Panc1 (cell line): ENCODE results near the gene EIF3L. TPM values are rescaled to one million over a fixed set of nuclear protein-coding genes. Genes with fewer than 3 reads are reported as not detected.

Source experiments
- ATAC-seq: fragments of 200-7000 bp; cut with Tn5 transposase; 2 replicates; pipeline ENCODE4 v1.9.1; 2020; ENCODE audit warnings: mild to moderate bottlenecking, moderate library complexity
- BruUV-seq: library from RNA; stranded (reverse); fragments of 400-500 nt; replicated peaks from 2 replicates; lab custom pipeline; 2021; lab: Mats Ljungman, UMichigan
- CTCF ChIA-PET: fragments of 300-600 bp; sonication (Branson Sonifier 250); formaldehyde crosslinking; loops from one replicate; lab custom pipeline; 2022; ENCODE audit warnings: antibody characterized with exemption; lab: Charles Lee
- POLR2A ChIA-PET: fragments of 300-600 bp; sonication (Branson Sonifier 250); formaldehyde crosslinking; loops from one replicate; lab custom pipeline; 2022; ENCODE audit warnings: antibody characterized with exemption; lab: Charles Lee
- DNase-seq: peaks from one replicate; pipeline ENCODE4 v3.0.0-alpha.2; 2010; ENCODE audit warnings: low read depth, low spot score
- H3K27ac ChIP-seq: 2 replicates; pipeline ENCODE4 v1.5.1; 2011; ENCODE audit warnings: mild to moderate bottlenecking, low read length, inconsistent platforms
- H3K27me3 ChIP-seq: fragments of 200-500 bp; sonication (Bioruptor generic); 2 replicates; pipeline ENCODE4 v1.6.0; 2014; ENCODE audit warnings: low read length, inconsistent platforms; ENCODE audit not compliant: control insufficient read depth, insufficient read depth
- H3K36me3 ChIP-seq: fragments of 200-500 bp; sonication (Bioruptor generic); 2 replicates; pipeline ENCODE4 v1.5.1; 2014; ENCODE audit warnings: inconsistent platforms, mild to moderate bottlenecking, low read length, moderate library complexity; ENCODE audit not compliant: control insufficient read depth, insufficient read depth
- H3K4me1 ChIP-seq: 2 replicates; pipeline ENCODE4 v1.5.1; 2011; ENCODE audit warnings: inconsistent platforms, mild to moderate bottlenecking, low read length, moderate library complexity; ENCODE audit not compliant: control insufficient read depth, insufficient read depth
- H3K4me3 ChIP-seq, 2 experiments: 2 replicates each; pipeline ENCODE4 v1.5.1; 2011 to 2012; ENCODE audit warnings: low read depth in 2 of 2, low read length in 2 of 2, mild to moderate bottlenecking in 2 of 2, inconsistent platforms in 1 of 2, moderate library complexity in 1 of 2
- H3K9me3 ChIP-seq: fragments of 200-500 bp; sonication (Bioruptor generic); 2 replicates; pipeline ENCODE4 v1.5.1; 2014; ENCODE audit warnings: low read depth, mild to moderate bottlenecking, inconsistent platforms, low read length, moderate library complexity; ENCODE audit not compliant: control insufficient read depth, insufficient read depth
- CTCF ChIP-seq: fragments of 450-650 bp; IDR thresholded peaks from 2 replicates; pipeline ENCODE4 v1.5.1; 2017; ENCODE audit warnings: mild to moderate bottlenecking
- POLR2AphosphoS5 ChIP-seq: IDR thresholded peaks from 2 replicates; pipeline ENCODE4 v1.6.1; 2012; ENCODE audit warnings: mild to moderate bottlenecking, low read depth, low read length, moderate library complexity
- REST ChIP-seq, 2 experiments: IDR thresholded peaks; 2 replicates each; pipeline ENCODE4 v1.6.1; 2011 to 2012; ENCODE audit warnings: low read depth in 2 of 2, control low read depth in 1 of 2, low read length in 1 of 2, mild to moderate bottlenecking in 1 of 2, moderate library complexity in 1 of 2; ENCODE audit not compliant: insufficient read depth in 1 of 2
- SIN3A ChIP-seq: IDR thresholded peaks from 2 replicates; pipeline ENCODE4 v1.6.1; 2012; ENCODE audit warnings: low read depth, mild to moderate bottlenecking, low read length, moderate library complexity, borderline replicate concordance; ENCODE audit not compliant: insufficient read depth
- TCF7L2 ChIP-seq: IDR thresholded peaks from 2 replicates; pipeline ENCODE4 v1.6.1; 2011; ENCODE audit warnings: mild to moderate bottlenecking, low read depth, low read length, inconsistent platforms
- in situ Hi-C: cut with HindIII; loops from 2 replicates; pipeline ENCODE4 v1.10.0; 2016; ENCODE audit warnings: low sequenced_read_pairs, low pct_unique_long_range_greater_than_20kb
- intact Hi-C: fragments of 100-400 bp; cut with micrococcal nuclease; formaldehyde crosslinking; loops from one replicate; pipeline ENCODE4 v1.10.0; 2022; ENCODE audit not compliant: unreplicated experiment
- total RNA-seq: library from RNA; stranded (reverse); gene quantifications from one replicate; pipeline ENCODE4 v1.2.1, GENCODE V29; 2021; ENCODE audit not compliant: unreplicated experiment

Gene EIF3L
- total RNA-seq, 1 experiment from 2014 or later: 211 TPM

GRCh38 chr22:37831472-37831871 is 17.7 kb upstream of the EIF3L start:
- Histone ChIP-seq H3K36me3 (no peaks in the 10 kb centered on the region), H3K27ac (no peak overlapping the region), H3K9me3 (no peaks in the 10 kb centered on the region), H3K4me3 (no peak overlapping the region), H3K27me3 (no peaks in the 10 kb centered on the region), H3K4me1 (no peaks in the 10 kb centered on the region)
- ChIA-PET CTCF (no interaction called here), POLR2A (no interaction called here)
- DNase-seq: no peak
- in situ Hi-C loops (no loop called here), intact Hi-C loops (no loop called here)
- TF ChIP-seq REST (IDR thresholded peaks at IDR 0.05; ENCODE audit: insufficient read depth in 1 of 2, low read depth in 2 of 2, low read length in 1 of 2) (no peak), POLR2AphosphoS5 (no peak), TCF7L2 (no peak)
- BruUV-seq: no TSS peak
- no peak for ATAC-seq

- no peaks in the 10 kb centered on the region for H3K9me3 ChIP-seq
- CTCF ChIA-PET: interaction anchor here (0.5 kb wide), 1 partner anchor 103 kb away, joined by 3 read pairs; no protein-coding TSS in a partner anchor
These were observed 17.0 kb upstream of the EIF3L start for GRCh38 chr22:37832022-37832857.

More at GRCh38 chr22:37832022-37832857, 17.0 kb upstream of the EIF3L start:
- ATAC-seq (no peak), DNase-seq (no peak)
- TF ChIP-seq REST (IDR thresholded peaks at IDR 0.05; ENCODE audit: insufficient read depth in 1 of 2, low read depth in 2 of 2, low read length in 1 of 2) (no peak), POLR2AphosphoS5 (no peak), SIN3A (no peak), CTCF (no peak)
- Histone ChIP-seq H3K4me3 (no peak overlapping the region), H3K36me3 (no peaks in the 10 kb centered on the region), H3K27me3 (no peaks in the 10 kb centered on the region), H3K27ac (no peak overlapping the region), H3K4me1 (no peaks in the 10 kb centered on the region)
- intact Hi-C loops (no loop called here), in situ Hi-C loops (no loop called here)
- POLR2A ChIA-PET: no interaction called here
- BruUV-seq: no TSS peak
